HG03457 (cell line): ENCODE results near the gene ESYT1.
"Not testable (repeated sequence)": the region's sequence is repeated elsewhere in the genome, so short reads cannot be mapped to it uniquely, and the experiment has no call there.

Experiments used
- ATAC-seq: cut with Tn5 transposase; IDR thresholded peaks from one replicate; pipeline ENCODE4 v1.9.1; 2021; ENCODE audit warnings: moderate number of reproducible peaks; ENCODE audit not compliant: unreplicated experiment

ESYT1 gene

GRCh38 chr12:56104109-56104814 lies 23.8 kb upstream of the ESYT1 start, which contains the start of gene PA2G4:
Gene PA2G4, plus strand, starts transcription at chr12:56104559. Its CDS starts 179 bp downstream, at chr12:56104738.
- ATAC-seq, result peak; percentile 88

- peak; percentile 19 for ATAC-seq
Observed at GRCh38 chr12:56104815-56105608, 23.1 kb upstream of the ESYT1 start.

GRCh38 chr12:56105609-56105902 lies 22.5 kb upstream of the ESYT1 start:
- ATAC-seq, result no peak

- ATAC-seq, result no peak
Observed at GRCh38 chr12:56107242-56107641, 20.8 kb upstream of the ESYT1 start.

- no peak for ATAC-seq
Observed at GRCh38 chr12:56110571-56110970, 17.5 kb upstream of the ESYT1 start.

GRCh38 chr12:56114084-56114483 lies 14.0 kb upstream of the ESYT1 start:
- ATAC-seq, result no peak

GRCh38 chr12:56115329-56115728 lies 12.7 kb upstream of the ESYT1 start:
- ATAC-seq, result no peak

- ATAC-seq, result peak; percentile 35
Observed at GRCh38 chr12:56116267-56117081, 11.6 kb upstream of the ESYT1 start, which contains the start of gene RPL41. Gene RPL41, plus strand, starts transcription at chr12:56116633.

- not testable (repeated sequence) for ATAC-seq
Observed at GRCh38 chr12:56117082-56117706, 10.9 kb upstream of the ESYT1 start.

GRCh38 chr12:56117778-56118687 lies 10.0 kb upstream of the ESYT1 start, which contains the start of gene ZC3H10:
Gene ZC3H10, plus strand, starts transcription at chr12:56118266. Its CDS starts 2,297 bp downstream, at chr12:56120563.
- peak; percentile 67 for ATAC-seq

- no peak for ATAC-seq
Observed at GRCh38 chr12:56118688-56119357, 9.2 kb upstream of the ESYT1 start.

- ATAC-seq, result no peak
Observed at GRCh38 chr12:56119361-56119796, 8.7 kb upstream of the ESYT1 start.

GRCh38 chr12:56120158-56120846 lies 7.8 kb upstream of the ESYT1 start:
- no peak for ATAC-seq

GRCh38 chr12:56121204-56121870 lies 6.7 kb upstream of the ESYT1 start:
- no peak for ATAC-seq

- no peak for ATAC-seq
Observed at GRCh38 chr12:56122637-56123036, 5.4 kb upstream of the ESYT1 start.

GRCh38 chr12:56124133-56124532 lies 3.9 kb upstream of the ESYT1 start:
- no peak for ATAC-seq

- no peak for ATAC-seq
Observed at GRCh38 chr12:56126732-56127239, 1.3 kb upstream of the ESYT1 start.

GRCh38 chr12:56127485-56127887 lies 581 bp upstream of the ESYT1 start:
- no peak for ATAC-seq
